ENCODE results near the gene EIF2A. TPM values are rescaled to one million over a fixed set of nuclear protein-coding genes. Genes with fewer than 3 reads are reported as not detected.

EIF2A gene
- total and polyA plus RNA-seq, 2 of the 13 experiments (the other 11 are each of a cell fraction or from before 2014, with no cell fraction given): 124 to 139 TPM

GRCh38 chr3:150546226-150547044, at the start of gene EIF2A, which contains the start of gene SERP1 (continued):
- TF ChIP-seq ZHX2 (IDR thresholded peaks at IDR 0.05; ENCODE audit: low read depth) (peak; percentile 94), ZHX2 (CRISPR knock-in tag; IDR thresholded peaks at IDR 0.05; ENCODE audit: borderline replicate concordance) (no peak), KLF13 (CRISPR knock-in tag; IDR thresholded peaks at IDR 0.05) (no peak), KLF15 (CRISPR knock-in tag; IDR thresholded peaks at IDR 0.05; ENCODE audit: borderline replicate concordance) (peak; percentile 72; the same call in 1 of the 2 replicates), PATZ1 (CRISPR knock-in tag; IDR thresholded peaks at IDR 0.05) (peak; percentile 94), SP4 (CRISPR knock-in tag; IDR thresholded peaks at IDR 0.05) (peak; percentile 82), ZNF547 (CRISPR knock-in tag; IDR thresholded peaks at IDR 0.05) (peak; percentile 46; the same call in 1 of the 2 replicates), TP53 (CRISPR knock-in tag; conservative IDR thresholded peaks at IDR 0.05) (peak; percentile 24; the same call in 1 of the 2 replicates), ZNF513 (CRISPR knock-in tag; conservative IDR thresholded peaks at IDR 0.05) (no peak), TRAFD1 (CRISPR knock-in tag; IDR thresholded peaks at IDR 0.05; ENCODE audit: borderline replicate concordance) (peak; percentile 96; the same call in 1 of the 2 replicates), ZNF598 (CRISPR knock-in tag; IDR thresholded peaks at IDR 0.05; ENCODE audit: borderline replicate concordance) (no peak), EED (CRISPR knock-in tag; IDR thresholded peaks at IDR 0.05) (peak; percentile 86), ZNF792 (CRISPR knock-in tag; IDR thresholded peaks at IDR 0.05) (0 out of 2 replicates have a peak, but pooled peaks have one; percentile 58), BRCA1 (CRISPR knock-in tag; IDR thresholded peaks at IDR 0.05) (peak; percentile 72; the same call in 1 of the 2 replicates), YEATS4 (CRISPR knock-in tag; IDR thresholded peaks at IDR 0.05; ENCODE audit: borderline replicate concordance) (peak; percentile 92; the same call in 1 of the 2 replicates), PHB2 (IDR thresholded peaks at IDR 0.05; ENCODE audit: partially characterized antibody) (no peak)
